Sigmoid colon (tissue), 7 donors: ENCODE results near the gene TSHZ1. TPM values are rescaled to one million over a fixed set of nuclear protein-coding genes. Genes with fewer than 3 reads are reported as not detected.
"Not testable (repeated sequence)": the region's sequence is repeated elsewhere in the genome, so short reads cannot be mapped to it uniquely, and the experiment has no call there.

ENCODE experiments used
- DNase-seq: peaks from one replicate; pipeline ENCODE4 v3.0.0-alpha.2; 2019
- H3K27ac ChIP-seq, 4 donors: fragments of 200-600 bp; sonication (generic); one replicate each; pipeline ENCODE4 v1.5.1; 2016 to 2019; ENCODE audit warnings: mild to moderate bottlenecking in 1 of 4
- H3K27me3 ChIP-seq, 3 donors: fragments of 200-600 bp; sonication (generic); one replicate each; pipeline ENCODE4 v1.5.1; 2019; ENCODE audit warnings: mild to moderate bottlenecking in 1 of 3
- H3K36me3 ChIP-seq, 4 donors: fragments of 200-600 bp; sonication (generic); one replicate each; pipeline ENCODE4 v1.5.1; 2016 to 2019
- H3K4me1 ChIP-seq, 4 donors: fragments of 200-600 bp; sonication (generic); one replicate each; pipeline ENCODE4 v1.5.1; 2017 to 2019
- H3K4me3 ChIP-seq, 4 donors: fragments of 200-600 bp; sonication (generic); one replicate each; pipeline ENCODE4 v1.5.1; 2017 to 2019; ENCODE audit warnings: mild to moderate bottlenecking in 2 of 4, moderate library complexity in 1 of 4
- H3K9me3 ChIP-seq, 4 donors: fragments of 200-600 bp in 3 of 4; sonication (generic) in 3 of 4; one replicate each; pipeline versions ENCODE4 v1.5.1 to v1.6.1; 2013 to 2019
- EP300 ChIP-seq, 4 donors: sonication (generic); formaldehyde crosslinking; IDR thresholded peaks; one replicate each; pipeline ENCODE4 v1.6.1; 2017; ENCODE audit warnings: antibody characterized with exemption in 4 of 4
- POLR2A ChIP-seq, 2 donors: fragments of 450-650 bp; IDR thresholded peaks; one replicate each; pipeline ENCODE4 v1.6.1; 2016; ENCODE audit warnings: antibody characterized with exemption in 2 of 2, mild to moderate bottlenecking in 2 of 2, moderate library complexity in 2 of 2
- POLR2AphosphoS5 ChIP-seq, 4 donors: sonication (generic); formaldehyde crosslinking; IDR thresholded peaks; one replicate each; pipeline ENCODE4 v1.6.1; 2017; ENCODE audit warnings: antibody characterized with exemption in 4 of 4
- WGBS, 2 donors: extraction: QIAGEN DNeasy Blood & Tissue Kit; methylation state at CpG; one replicate each; pipeline ENCODE4 v1.1.7; 2013; 5-methylcytosine and 5-hydroxymethylcytosine counted together
- intact Hi-C: fragments of 100-400 bp; cut with DNase I; formaldehyde crosslinking; loops from one replicate; pipeline ENCODE4 v1.15.1; 2023
- polyA plus RNA-seq, 3 donors: library from polyadenylated mRNA; stranded (reverse); fragments of 200-250 nt; gene quantifications; one replicate each; pipeline ENCODE4 v1.2.3, GENCODE V29; 2013
- total RNA-seq, 4 donors: library from RNA; depleted of rRNA; stranded (reverse); fragments of >200 nt; gene quantifications; one replicate each; pipeline ENCODE4 v1.1.0, GENCODE V29; 2016
- TF ChIP-seq, protein P1 (sequence below), 4 experiments: fragments of 450-650 bp in 3 of 4; fragments of 200-600 bp in 1 of 4; IDR thresholded peaks; one replicate each; pipeline ENCODE4 v1.5.1; 2016 to 2019; ENCODE audit warnings: antibody characterized with exemption in 4 of 4, mild to moderate bottlenecking in 3 of 4, moderate library complexity in 2 of 4
- donor health status: healthy with polysubstance abuse.
- donor health status: Bipolar disorder and iron deficiency.
- donor health status: healthy.

TSHZ1 gene
- total and polyA plus RNA-seq, 7 donors: 7.8 to 29.4 (median 23.0) TPM

DNA sequence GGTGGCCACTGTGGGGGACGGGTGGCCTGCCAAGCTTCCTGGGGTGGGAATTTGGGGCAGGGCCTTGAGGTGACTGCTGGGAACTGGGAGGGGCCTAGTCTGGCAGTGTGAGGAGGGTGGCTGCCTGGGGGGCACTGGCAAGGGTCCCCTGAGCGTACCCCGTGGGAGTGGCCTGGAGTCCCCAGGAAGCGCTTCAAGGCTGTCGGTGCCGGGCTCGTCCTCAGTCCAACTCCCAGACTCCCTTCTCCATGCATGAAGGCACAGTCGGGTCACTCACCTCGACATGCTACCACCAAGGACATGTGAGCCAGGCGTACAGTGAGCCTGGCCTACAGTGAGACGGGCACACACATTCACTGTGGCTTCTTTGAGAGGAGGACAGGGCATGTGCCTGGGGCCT, 111.6 kb downstream of the TSHZ1 start:
- Histone ChIP-seq H3K4me1 (peaks cover 0 to 5% (median 0%) of the 10 kb centered on the region in 4 donors), H3K4me3 (no peak overlapping the region), H3K27ac (no peak overlapping the region), H3K9me3 (peaks cover 0 to 2% (median 0%) of the 10 kb centered on the region in 4 donors), H3K36me3 (no peaks in the 10 kb centered on the region), H3K27me3 (no peaks in the 10 kb centered on the region)
- DNase-seq: no peak
- TF ChIP-seq EP300 (IDR thresholded peaks at IDR 0.05) (no peak), POLR2A (IDR thresholded peaks at IDR 0.05) (no peak), POLR2AphosphoS5 (IDR thresholded peaks at IDR 0.05) (no peak)
- TF ChIP-seq, protein P1, sequence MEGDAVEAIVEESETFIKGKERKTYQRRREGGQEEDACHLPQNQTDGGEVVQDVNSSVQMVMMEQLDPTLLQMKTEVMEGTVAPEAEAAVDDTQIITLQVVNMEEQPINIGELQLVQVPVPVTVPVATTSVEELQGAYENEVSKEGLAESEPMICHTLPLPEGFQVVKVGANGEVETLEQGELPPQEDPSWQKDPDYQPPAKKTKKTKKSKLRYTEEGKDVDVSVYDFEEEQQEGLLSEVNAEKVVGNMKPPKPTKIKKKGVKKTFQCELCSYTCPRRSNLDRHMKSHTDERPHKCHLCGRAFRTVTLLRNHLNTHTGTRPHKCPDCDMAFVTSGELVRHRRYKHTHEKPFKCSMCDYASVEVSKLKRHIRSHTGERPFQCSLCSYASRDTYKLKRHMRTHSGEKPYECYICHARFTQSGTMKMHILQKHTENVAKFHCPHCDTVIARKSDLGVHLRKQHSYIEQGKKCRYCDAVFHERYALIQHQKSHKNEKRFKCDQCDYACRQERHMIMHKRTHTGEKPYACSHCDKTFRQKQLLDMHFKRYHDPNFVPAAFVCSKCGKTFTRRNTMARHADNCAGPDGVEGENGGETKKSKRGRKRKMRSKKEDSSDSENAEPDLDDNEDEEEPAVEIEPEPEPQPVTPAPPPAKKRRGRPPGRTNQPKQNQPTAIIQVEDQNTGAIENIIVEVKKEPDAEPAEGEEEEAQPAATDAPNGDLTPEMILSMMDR (IDR thresholded peaks at IDR 0.05): no peak
- WGBS, 2 donors: 90 to 97% methylated on average over 11 of the region's 11 CpGs
- intact Hi-C loops: no loop called here

DNA sequence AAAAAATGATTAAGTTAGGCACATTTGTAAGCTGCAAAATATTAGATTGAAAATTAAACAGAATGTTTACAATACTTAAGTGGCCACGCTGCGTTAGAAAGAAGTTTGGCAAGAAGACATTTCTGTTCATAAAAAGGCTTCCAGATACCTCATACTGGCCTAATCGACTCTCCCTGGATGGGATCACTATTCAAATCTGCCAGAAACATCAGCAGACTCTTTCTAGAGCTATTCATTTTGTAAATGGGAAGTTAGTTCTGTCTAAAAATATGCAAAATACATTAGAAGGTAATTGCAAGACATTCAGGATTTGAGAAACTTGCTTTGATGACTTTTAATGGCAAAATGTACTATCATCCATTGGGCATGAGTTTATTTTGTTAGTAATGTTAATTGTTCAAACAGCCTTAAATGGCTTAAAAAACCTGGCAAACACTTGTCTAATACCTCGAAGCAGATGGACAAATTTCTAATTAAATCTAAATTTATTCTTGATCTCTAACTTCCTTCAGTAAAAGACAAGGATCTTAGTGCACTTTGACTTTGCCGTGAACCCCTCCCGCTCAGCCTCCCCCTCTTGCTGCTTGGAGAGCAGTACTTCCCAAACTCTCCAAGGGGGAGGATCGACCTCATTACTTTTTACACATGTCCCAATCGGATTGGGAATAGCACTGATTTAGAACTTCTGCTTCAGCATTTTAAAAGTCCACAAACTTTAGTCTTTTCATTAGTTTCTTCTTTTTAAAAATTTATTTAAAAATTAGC, 113.4 kb downstream of the TSHZ1 start:
- intact Hi-C loops: no loop called here
- no peak for DNase-seq
- 81 to 82% methylated on average over 8 of the region's 8 CpGs for WGBS, 2 donors
- Histone ChIP-seq H3K27me3 (no peaks in the 10 kb centered on the region), H3K4me1 (peaks cover 0 to 5% (median 0%) of the 10 kb centered on the region in 4 donors), H3K27ac (no peak overlapping the region), H3K4me3 (no peak overlapping the region), H3K9me3 (peaks cover 0 to 4% (median 0%) of the 10 kb centered on the region in 4 donors), H3K36me3 (no peaks in the 10 kb centered on the region)
- TF ChIP-seq EP300 (IDR thresholded peaks at IDR 0.05) (no peak), POLR2A (IDR thresholded peaks at IDR 0.05) (no peak), POLR2AphosphoS5 (IDR thresholded peaks at IDR 0.05) (no peak)
- TF ChIP-seq, protein P1 (IDR thresholded peaks at IDR 0.05): no peak

DNA sequence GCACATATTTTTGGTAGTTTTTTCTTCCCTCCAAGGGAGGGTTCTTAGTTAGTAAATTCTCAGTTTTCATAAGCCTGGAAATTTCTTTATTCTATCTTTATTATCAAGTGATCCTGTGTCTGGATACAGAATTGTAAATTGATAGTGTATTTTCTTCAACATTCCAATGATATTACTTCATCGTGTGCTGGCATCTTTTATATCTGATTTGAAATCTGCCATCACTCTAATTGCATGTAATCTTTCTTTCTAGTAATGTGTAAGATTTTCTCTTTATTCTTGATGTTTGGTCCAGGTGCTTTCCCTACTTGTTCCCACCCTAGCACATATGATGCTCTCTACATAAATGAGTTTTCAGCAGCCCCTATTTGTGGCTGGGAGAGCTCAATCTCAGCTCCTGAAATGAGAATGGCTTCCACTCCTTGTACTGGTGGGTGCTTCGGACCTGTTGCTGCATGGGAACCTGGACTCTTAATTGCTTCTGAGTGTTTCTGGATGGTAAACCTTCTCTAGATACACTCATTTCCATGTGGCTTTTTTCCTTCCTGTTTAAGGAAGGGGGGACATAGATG, 114.2 kb downstream of the TSHZ1 start:
- no peak overlapping the region for H3K4me3 ChIP-seq
- H3K27me3 ChIP-seq: no peaks in the 10 kb centered on the region
- WGBS, 2 donors: 86 to 87% methylated on average over 2 of the region's 2 CpGs
- no peaks in the 10 kb centered on the region for H3K36me3 ChIP-seq
- no peak overlapping the region for H3K27ac ChIP-seq
- H3K9me3 ChIP-seq: peaks cover 0 to 4% (median 0%) of the 10 kb centered on the region in 4 donors
- intact Hi-C loops: no loop called here
- H3K4me1 ChIP-seq: peaks cover 0 to 5% (median 0%) of the 10 kb centered on the region in 4 donors
- TF ChIP-seq POLR2A (IDR thresholded peaks at IDR 0.05): no peak
- no peak for TF ChIP-seq EP300 (IDR thresholded peaks at IDR 0.05)
- no peak for TF ChIP-seq POLR2AphosphoS5 (IDR thresholded peaks at IDR 0.05)
- TF ChIP-seq, protein P1 (IDR thresholded peaks at IDR 0.05): no peak
- DNase-seq: no peak

DNA sequence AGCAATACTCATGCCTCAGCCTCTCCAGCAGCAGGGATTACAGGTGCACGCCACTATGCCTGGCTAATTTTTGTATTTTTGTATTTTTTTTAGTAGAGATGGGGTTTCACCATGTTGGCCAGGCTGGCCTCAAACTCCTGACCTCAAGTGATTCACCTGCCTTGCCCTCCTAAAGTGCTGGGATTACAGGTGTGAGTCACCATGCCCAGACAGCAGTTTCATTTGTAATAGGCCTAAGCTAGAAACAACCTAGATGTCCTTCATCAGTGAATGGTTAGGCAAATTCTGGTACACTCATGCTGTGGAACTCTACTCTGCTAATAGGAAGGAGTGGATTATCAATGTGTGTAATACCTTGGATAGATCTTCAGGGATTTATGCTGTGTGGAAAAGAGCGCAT, 119.2 kb downstream of the TSHZ1 start:
- DNase-seq, intact Hi-C loops: not testable (repeated sequence)
- 90 to 94% methylated on average over 2 of the region's 2 CpGs for WGBS, 2 donors

DNA sequence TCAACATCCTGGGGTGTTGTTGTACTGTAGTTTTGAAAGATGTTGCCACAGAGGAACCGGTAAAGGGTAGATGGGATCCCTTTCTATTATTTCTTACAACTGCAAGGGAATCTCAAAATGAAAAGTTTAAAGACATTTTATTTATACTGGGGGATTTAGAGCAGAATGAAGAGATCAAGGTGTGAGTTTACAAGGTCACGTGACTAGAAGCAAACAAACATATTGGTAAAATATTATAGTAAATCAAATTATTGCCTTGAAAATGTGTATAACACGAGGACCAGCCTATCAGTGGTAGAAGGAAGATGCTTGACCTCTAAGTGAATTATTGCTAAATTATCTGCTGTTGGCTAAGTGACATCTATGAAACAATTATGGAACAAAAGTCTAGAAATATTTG, 119.7 kb downstream of the TSHZ1 start:
- H3K27me3 ChIP-seq: no peaks in the 10 kb centered on the region
- no peak overlapping the region for H3K4me3 ChIP-seq
- 78 to 82% methylated on average over 3 of the region's 3 CpGs for WGBS, 2 donors
- TF ChIP-seq POLR2AphosphoS5 (IDR thresholded peaks at IDR 0.05) (no peak), POLR2A (IDR thresholded peaks at IDR 0.05) (no peak), EP300 (IDR thresholded peaks at IDR 0.05) (no peak)
- TF ChIP-seq, protein P1 (IDR thresholded peaks at IDR 0.05): no peak
- peaks cover 0 to 4% (median 0%) of the 10 kb centered on the region in 4 donors for H3K9me3 ChIP-seq
- intact Hi-C loops: no loop called here
- no peak overlapping the region for H3K27ac ChIP-seq
- no peak for DNase-seq
- no peaks in the 10 kb centered on the region for H3K4me1 ChIP-seq
- H3K36me3 ChIP-seq: no peaks in the 10 kb centered on the region

More for the DNA sequence above, 119.2 kb downstream of the TSHZ1 start:
- H3K9me3 ChIP-seq, H3K27me3 ChIP-seq, H3K4me3 ChIP-seq, H3K36me3 ChIP-seq, H3K27ac ChIP-seq, H3K4me1 ChIP-seq: not testable (repeated sequence)
